OCI-LY3 (cell line): Measurements from ENCODE around the gene NCAM2.
A peak's percentile ranks its signal among the peaks of the same experiment; 100 is the strongest.

Experiments
- H2AFZ ChIP-seq: fragments of 200-600, 300-600 bp; shearing (Covaris generic); 2 replicates; pipeline ENCODE4 v1.6.0; 2014; ENCODE audit warnings: antibody characterized with exemption, low read depth, low read length
- H3K27ac ChIP-seq: fragments of 200-600, 300-600 bp; sonication (generic); 2 replicates; pipeline ENCODE4 v1.5.1; 2014; ENCODE audit warnings: mild to moderate bottlenecking, low read length, moderate library complexity, mixed read lengths
- H3K27me3 ChIP-seq: fragments of 200-600, 300-600 bp; sonication (generic); 2 replicates; pipeline ENCODE4 v1.6.1; 2014; ENCODE audit warnings: low read depth, low read length, mixed read lengths
- H3K36me3 ChIP-seq: fragments of 200-600, 300-600 bp; sonication (generic); replicated peaks from 2 replicates; pipeline ENCODE3; 2014; ENCODE audit warnings: low read depth, low read length, mixed read lengths
- H3K4me1 ChIP-seq: fragments of 300-600, 200-600 bp; sonication (generic); 2 replicates; pipeline ENCODE4 v1.6.1; 2014; ENCODE audit warnings: low read length, mixed read lengths
- H3K4me2 ChIP-seq: fragments of 200-600, 300-600 bp; sonication (generic); 2 replicates; pipeline ENCODE4 v1.6.1; 2014; ENCODE audit warnings: low read length, mixed read lengths
- H3K4me3 ChIP-seq: fragments of 300-600, 200-600 bp; sonication (generic); 2 replicates; pipeline ENCODE4 v1.5.1; 2014; ENCODE audit warnings: antibody characterized with exemption, mild to moderate bottlenecking, low read length, moderate library complexity
- H3K79me2 ChIP-seq: fragments of 300-600, 200-600 bp; shearing (Covaris generic); 2 replicates; pipeline ENCODE4 v1.6.1; 2014; ENCODE audit warnings: mild to moderate bottlenecking, low read length, mixed read lengths
- H3K9ac ChIP-seq: fragments of 300-600, 200-600 bp; shearing (Covaris generic); 2 replicates; pipeline ENCODE4 v1.6.0; 2014; ENCODE audit warnings: mild to moderate bottlenecking, low read length, moderate library complexity
- H3K9me3 ChIP-seq: fragments of 200-600, 300-600 bp; shearing (Covaris generic); 2 replicates; pipeline ENCODE4 v1.6.1; 2014; ENCODE audit warnings: low read length, mixed read lengths; ENCODE audit not compliant: insufficient read depth
- H4K20me1 ChIP-seq: fragments of 200-600, 300-600 bp; sonication (generic); 2 replicates; pipeline ENCODE4 v1.6.1; 2016; ENCODE audit warnings: low read length, mixed read lengths; ENCODE audit not compliant: insufficient read depth
- EZH2phosphoT487 ChIP-seq: fragments of 200-600 bp; shearing (Covaris generic); IDR thresholded peaks from 2 replicates; pipeline ENCODE4 v1.6.1; 2018; ENCODE audit warnings: antibody characterized with exemption, mixed run types, low read depth
- TF ChIP-seq, protein P1 (sequence below): fragments of 200-600, 300-600 bp; sonication (generic); IDR thresholded peaks from 2 replicates; pipeline ENCODE4 v1.5.1; 2014; ENCODE audit warnings: antibody characterized with exemption, low read length, low read depth

The NCAM2 gene

DNA sequence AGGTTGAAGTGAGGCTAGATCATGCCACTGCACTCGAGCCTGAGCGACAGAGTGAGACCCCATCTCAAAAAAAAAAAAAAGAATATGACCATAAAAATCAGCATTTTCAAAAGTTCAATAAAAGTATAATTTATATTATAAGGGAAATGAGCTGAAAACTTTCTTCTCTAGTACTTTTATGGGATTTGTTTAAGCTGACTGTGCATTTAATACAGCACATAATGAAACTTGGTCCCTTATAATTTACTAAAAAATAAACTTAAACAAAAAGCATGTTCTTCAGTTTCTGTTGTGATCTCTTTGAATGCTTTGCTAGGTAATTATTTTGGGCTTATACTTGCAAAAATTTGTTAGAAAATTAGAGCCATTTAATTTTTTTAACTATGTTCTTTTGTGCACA, 77.8 kb downstream of the NCAM2 start:
- Histone ChIP-seq H3K27ac (no peak overlapping the region), H3K27me3 (no peaks in the 10 kb centered on the region), H3K4me1 (peaks cover 4% of the 10 kb centered on the region), H3K4me2 (no peak overlapping the region), H3K79me2 (no peaks in the 10 kb centered on the region), H3K9ac (no peak overlapping the region), H3K4me3 (no peak overlapping the region), H3K36me3 (no peaks in the 10 kb centered on the region), H4K20me1 (no peaks in the 10 kb centered on the region), H2AFZ (no peak overlapping the region), H3K9me3 (no peaks in the 10 kb centered on the region)
- no peak for TF ChIP-seq EZH2phosphoT487
- TF ChIP-seq, protein P1, sequence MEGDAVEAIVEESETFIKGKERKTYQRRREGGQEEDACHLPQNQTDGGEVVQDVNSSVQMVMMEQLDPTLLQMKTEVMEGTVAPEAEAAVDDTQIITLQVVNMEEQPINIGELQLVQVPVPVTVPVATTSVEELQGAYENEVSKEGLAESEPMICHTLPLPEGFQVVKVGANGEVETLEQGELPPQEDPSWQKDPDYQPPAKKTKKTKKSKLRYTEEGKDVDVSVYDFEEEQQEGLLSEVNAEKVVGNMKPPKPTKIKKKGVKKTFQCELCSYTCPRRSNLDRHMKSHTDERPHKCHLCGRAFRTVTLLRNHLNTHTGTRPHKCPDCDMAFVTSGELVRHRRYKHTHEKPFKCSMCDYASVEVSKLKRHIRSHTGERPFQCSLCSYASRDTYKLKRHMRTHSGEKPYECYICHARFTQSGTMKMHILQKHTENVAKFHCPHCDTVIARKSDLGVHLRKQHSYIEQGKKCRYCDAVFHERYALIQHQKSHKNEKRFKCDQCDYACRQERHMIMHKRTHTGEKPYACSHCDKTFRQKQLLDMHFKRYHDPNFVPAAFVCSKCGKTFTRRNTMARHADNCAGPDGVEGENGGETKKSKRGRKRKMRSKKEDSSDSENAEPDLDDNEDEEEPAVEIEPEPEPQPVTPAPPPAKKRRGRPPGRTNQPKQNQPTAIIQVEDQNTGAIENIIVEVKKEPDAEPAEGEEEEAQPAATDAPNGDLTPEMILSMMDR, result no peak

DNA sequence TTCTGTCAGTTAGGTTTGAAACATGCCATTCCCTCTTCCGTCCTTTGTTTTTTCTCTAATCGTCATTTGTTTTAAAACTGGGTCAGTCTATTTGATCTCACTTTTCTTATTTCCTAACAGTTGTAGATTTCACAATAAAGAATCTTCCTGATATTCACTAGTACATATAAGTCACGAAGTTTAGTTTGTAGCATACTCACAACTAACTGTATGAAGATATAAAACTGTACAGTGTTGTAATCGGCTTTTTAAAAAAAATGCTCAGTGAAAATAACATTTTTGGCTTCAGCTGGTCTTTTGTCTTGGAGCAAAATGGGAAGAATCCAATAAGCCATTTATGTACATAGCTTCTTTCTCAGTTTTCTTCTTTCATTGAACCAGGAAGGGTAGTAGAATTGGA, 78.3 kb downstream of the NCAM2 start:
- Histone ChIP-seq H3K4me1 (peaks cover 4% of the 10 kb centered on the region), H3K79me2 (no peaks in the 10 kb centered on the region), H4K20me1 (no peaks in the 10 kb centered on the region), H3K4me2 (no peak overlapping the region), H3K27ac (no peak overlapping the region), H3K9me3 (no peaks in the 10 kb centered on the region), H2AFZ (no peak overlapping the region), H3K36me3 (no peaks in the 10 kb centered on the region), H3K27me3 (no peaks in the 10 kb centered on the region), H3K9ac (no peak overlapping the region), H3K4me3 (no peak overlapping the region)
- TF ChIP-seq EZH2phosphoT487, result no peak
- TF ChIP-seq, protein P1, result no peak

DNA sequence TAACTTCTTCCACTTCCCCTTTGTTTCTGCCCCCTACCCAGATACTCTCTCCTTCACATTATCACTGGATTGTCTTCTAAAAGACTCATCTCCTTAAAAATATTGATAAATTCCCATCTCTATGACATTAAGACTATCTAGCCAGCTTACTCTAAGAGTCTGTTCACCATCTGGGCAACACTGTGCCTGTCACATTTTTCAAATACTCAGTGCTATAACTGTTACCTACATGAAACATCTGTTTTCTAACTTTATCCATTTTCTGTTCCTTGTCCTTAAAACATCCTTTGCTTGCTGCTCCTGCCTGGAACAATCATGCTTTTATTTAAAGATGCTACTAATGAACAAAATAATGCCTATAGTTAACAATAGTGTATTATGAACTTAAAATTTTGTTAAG, 81.4 kb downstream of the NCAM2 start:
- Histone ChIP-seq H3K4me2 (no peak overlapping the region), H2AFZ (no peak overlapping the region), H3K27me3 (no peaks in the 10 kb centered on the region), H3K4me1 (no peaks in the 10 kb centered on the region), H3K27ac (no peak overlapping the region), H3K9ac (no peak overlapping the region), H3K79me2 (no peaks in the 10 kb centered on the region), H3K9me3 (no peaks in the 10 kb centered on the region), H3K4me3 (no peak overlapping the region), H3K36me3 (no peaks in the 10 kb centered on the region), H4K20me1 (no peaks in the 10 kb centered on the region)
- TF ChIP-seq EZH2phosphoT487, result no peak
- TF ChIP-seq, protein P1, result no peak

DNA sequence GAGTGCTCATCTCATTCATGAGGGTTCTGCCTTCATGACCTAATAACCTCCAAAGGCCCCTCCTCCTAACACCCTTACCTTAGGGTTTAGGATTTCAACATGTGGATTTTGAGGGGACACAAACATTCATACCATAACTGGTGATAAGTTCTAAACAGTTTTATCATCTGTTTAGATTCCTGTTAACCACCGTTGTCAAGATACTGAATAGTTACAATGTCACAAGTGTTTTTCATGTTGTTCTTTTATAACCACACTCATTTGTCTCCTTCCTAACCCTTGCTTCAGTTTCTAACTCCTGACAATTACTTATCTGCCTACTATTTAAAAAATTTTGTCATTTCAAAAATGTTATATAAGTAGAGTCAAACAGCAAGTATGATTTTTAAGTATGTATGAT, 86.0 kb downstream of the NCAM2 start:
- H3K4me3 ChIP-seq, result no peak overlapping the region
- H4K20me1 ChIP-seq, result no peaks in the 10 kb centered on the region
- no peak overlapping the region for H3K9ac ChIP-seq
- H3K4me2 ChIP-seq, result no peak overlapping the region
- TF ChIP-seq, protein P1, result no peak
- TF ChIP-seq EZH2phosphoT487, result no peak
- no peaks in the 10 kb centered on the region for H3K9me3 ChIP-seq
- no peak overlapping the region for H3K27ac ChIP-seq
- H3K36me3 ChIP-seq, result no peaks in the 10 kb centered on the region
- no peaks in the 10 kb centered on the region for H3K79me2 ChIP-seq
- H3K4me1 ChIP-seq, result peaks cover under 1% of the 10 kb centered on the region; the same call in 1 of the 2 replicates
- H3K27me3 ChIP-seq, result no peaks in the 10 kb centered on the region
- peak overlapping the region; percentile 81 for H2AFZ ChIP-seq
